Common myeloid progenitor, CD34-positive (primary cell): ENCODE results near the gene PTPRO.

Experiments used
- CTCF ChIA-PET: fragments of 350-600 bp; sonication (Branson Sonifier 250); formaldehyde crosslinking; loops from one replicate; lab custom pipeline; 2021; ENCODE audit warnings: antibody characterized with exemption; lab: Charles Lee
- POLR2A ChIA-PET: fragments of 350-600 bp; sonication (Branson Sonifier 250); formaldehyde crosslinking; loops from one replicate; lab custom pipeline; 2021; ENCODE audit warnings: antibody characterized with exemption; lab: Charles Lee
- DNase-seq, 3 donors: peaks; one replicate each; pipeline versions ENCODE4 v3.0.0 to v3.0.0-alpha.2; 2013
- H3K27ac ChIP-seq, 2 experiments: 1 replicate in 1 of 2; 2 replicates in 1 of 2; pipeline ENCODE4 v1.7.0; 2013; ENCODE audit warnings: inconsistent platforms in 2 of 2, low read length in 2 of 2, mild to moderate bottlenecking in 2 of 2, low read depth in 1 of 2, moderate library complexity in 1 of 2; ENCODE audit not compliant: severe bottlenecking in 2 of 2, insufficient read depth in 1 of 2, poor library complexity in 1 of 2
- H3K27me3 ChIP-seq, 5 experiments: replicated peaks in 2 of 5; 1 replicate in 3 of 5; 2 replicates in 2 of 5; pipeline versions ENCODE4 v1.6.1 to v1.7.0; 2013; ENCODE audit warnings: low read length in 4 of 5, mild to moderate bottlenecking in 2 of 5, moderate library complexity in 2 of 5, inconsistent platforms in 1 of 5; ENCODE audit not compliant: insufficient read depth in 5 of 5, control insufficient read depth in 4 of 5
- H3K36me3 ChIP-seq, 4 experiments: 1 replicate in 2 of 4; 2 replicates in 2 of 4; pipeline versions ENCODE4 v1.6.1 to v1.7.0; 2013; ENCODE audit warnings: low read length in 3 of 4, control low read depth in 1 of 4, mild to moderate bottlenecking in 1 of 4; ENCODE audit not compliant: control insufficient read depth in 4 of 4, insufficient read depth in 4 of 4
- H3K4me1 ChIP-seq, 4 experiments: 1 replicate in 3 of 4; 2 replicates in 1 of 4; pipeline versions ENCODE4 v1.6.1 to v1.7.1; 2013; ENCODE audit warnings: low read length in 3 of 4, mild to moderate bottlenecking in 3 of 4, control low read depth in 1 of 4, inconsistent platforms in 1 of 4, moderate library complexity in 1 of 4; ENCODE audit not compliant: control insufficient read depth in 4 of 4, insufficient read depth in 4 of 4; ENCODE audit errors: control extremely low read depth in 1 of 4
- H3K4me3 ChIP-seq, 7 experiments: 1 replicate in 4 of 7; 2 replicates in 3 of 7; pipeline versions ENCODE4 v1.5.1 to v1.7.0; 2013; ENCODE audit warnings: mild to moderate bottlenecking in 7 of 7, low read length in 6 of 7, moderate library complexity in 6 of 7, inconsistent platforms in 2 of 7, low read depth in 2 of 7, control low read depth in 1 of 7; ENCODE audit not compliant: insufficient read depth in 4 of 7, control insufficient read depth in 1 of 7; ENCODE audit errors: extremely low read depth in 1 of 7
- H3K9me3 ChIP-seq, 5 experiments: 1 replicate in 4 of 5; 2 replicates in 1 of 5; pipeline versions ENCODE4 v1.6.1 to v1.7.1; 2013; ENCODE audit warnings: low read length in 4 of 5, mild to moderate bottlenecking in 2 of 5, inconsistent platforms in 1 of 5, low read depth in 1 of 5, moderate library complexity in 1 of 5; ENCODE audit not compliant: control insufficient read depth in 4 of 5, insufficient read depth in 2 of 5; ENCODE audit errors: control extremely low read depth in 1 of 5
- WGBS: methylation state at CpG from one replicate; pipeline ENCODE4 v1.1.5; 2013; ENCODE audit not compliant: insufficient coverage; 5-methylcytosine and 5-hydroxymethylcytosine counted together

PTPRO gene

DNA sequence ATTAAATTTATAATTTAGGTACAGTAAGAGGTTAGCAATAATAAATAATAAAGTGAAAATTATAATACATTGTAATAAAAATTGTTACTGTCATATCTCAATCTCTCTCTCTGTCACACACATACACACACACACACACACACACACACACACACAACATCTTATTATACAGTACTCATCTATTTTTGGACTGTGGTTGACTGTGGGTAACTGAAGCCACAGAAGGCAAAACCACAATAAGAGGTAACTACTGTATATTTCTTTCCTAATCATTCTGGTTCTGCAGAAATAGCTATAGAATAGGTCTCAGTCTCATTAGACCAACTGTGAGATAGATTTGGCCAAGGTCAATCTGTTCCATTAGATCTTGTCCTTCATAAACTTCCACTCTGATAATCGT, 33.1 kb upstream of the PTPRO start:
- CTCF ChIA-PET = interaction anchor here (1.0 to 1.2 kb wide), 2 partner anchors 22 to 648 kb away, joined by 3 read pairs; no protein-coding TSS in a partner anchor
- DNase-seq = peak; percentile 42 to 86 (median 82)
- Histone ChIP-seq H3K27ac (no peak overlapping the region), H3K27me3 (peaks cover 8 to 60% (median 20%) of the 10 kb centered on the region in 5 experiments), H3K9me3 (no peaks in the 10 kb centered on the region), H3K4me1 (peaks cover 0 to 7% (median 2%) of the 10 kb centered on the region in 4 experiments), H3K4me3 (no peak overlapping the region), H3K36me3 (no peaks in the 10 kb centered on the region)
- POLR2A ChIA-PET = no interaction called here
- WGBS = no CpG with 5 or more reads among the region's 1 CpG

DNA sequence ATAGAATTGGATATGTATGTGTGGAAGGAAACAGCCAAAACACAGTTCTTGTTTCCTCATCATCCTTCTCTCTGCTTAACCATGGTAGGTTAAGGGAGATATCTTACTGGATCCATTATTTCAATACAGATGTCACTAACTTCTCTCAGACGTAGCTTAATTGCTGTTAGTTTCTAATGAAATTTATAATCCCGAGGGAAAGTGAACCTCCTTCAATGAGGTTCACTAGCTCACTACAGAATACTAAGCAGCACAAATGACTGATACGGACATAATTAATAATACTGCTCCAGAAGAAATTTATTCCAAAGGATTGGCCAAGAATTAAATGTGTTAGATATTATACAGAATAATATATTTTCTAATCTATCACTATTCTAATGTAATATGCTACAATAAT, 28.6 kb upstream of the PTPRO start:
- WGBS = 100% methylated on average over 2 of the region's 3 CpGs
- H3K9me3 ChIP-seq = peaks cover 0 to 3% (median 0%) of the 10 kb centered on the region in 5 experiments

DNA sequence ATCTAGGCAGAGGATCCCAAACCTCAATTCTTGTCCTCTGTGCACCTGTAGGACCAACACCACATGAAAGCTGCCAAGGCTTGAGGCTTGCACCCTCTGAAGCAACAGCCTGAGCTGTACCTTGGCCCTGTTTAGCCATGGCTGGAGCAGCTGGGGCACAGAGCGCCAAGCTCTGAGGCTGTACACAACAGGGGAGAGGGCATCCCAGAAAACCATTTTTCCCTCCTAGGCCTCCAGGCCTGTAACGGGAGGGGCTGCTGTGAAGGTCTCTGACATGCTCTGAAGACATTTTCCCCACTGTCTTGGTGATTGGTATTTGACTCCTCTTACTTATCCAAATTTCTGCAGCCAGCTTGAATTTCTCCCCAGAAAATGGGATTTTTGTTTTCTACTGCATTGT, 22.4 kb upstream of the PTPRO start:
- Histone ChIP-seq H3K9me3 (peaks cover 0 to 31% (median 7%) of the 10 kb centered on the region in 5 experiments), H3K4me1 (no peaks in the 10 kb centered on the region), H3K4me3 (no peak overlapping the region), H3K27me3 (peaks cover 0 to 34% (median 2%) of the 10 kb centered on the region in 5 experiments), H3K36me3 (no peaks in the 10 kb centered on the region), H3K27ac (no peak overlapping the region)
- CTCF ChIA-PET = no interaction called here
- POLR2A ChIA-PET = interaction anchor here (0.6 kb wide), 1 partner anchor 295 kb away, joined by 4 read pairs; no protein-coding TSS in a partner anchor
- 95% methylated on average over 2 of the region's 2 CpGs for WGBS
- no peak for DNase-seq

More for the DNA sequence above, 28.6 kb upstream of the PTPRO start:
- CTCF ChIA-PET = interaction anchor here (0.6 to 1.4 kb wide), 2 partner anchors 24 to 627 kb away, joined by 3 to 5 read pairs; no protein-coding TSS in a partner anchor
- peaks cover 2 to 58% (median 16%) of the 10 kb centered on the region in 5 experiments for H3K27me3 ChIP-seq
- peaks cover 0 to 7% (median 2%) of the 10 kb centered on the region in 4 experiments for H3K4me1 ChIP-seq
- POLR2A ChIA-PET = no interaction called here
- no peak overlapping the region for H3K4me3 ChIP-seq
- DNase-seq = no peak
- no peaks in the 10 kb centered on the region for H3K36me3 ChIP-seq
- no peak overlapping the region for H3K27ac ChIP-seq

DNA sequence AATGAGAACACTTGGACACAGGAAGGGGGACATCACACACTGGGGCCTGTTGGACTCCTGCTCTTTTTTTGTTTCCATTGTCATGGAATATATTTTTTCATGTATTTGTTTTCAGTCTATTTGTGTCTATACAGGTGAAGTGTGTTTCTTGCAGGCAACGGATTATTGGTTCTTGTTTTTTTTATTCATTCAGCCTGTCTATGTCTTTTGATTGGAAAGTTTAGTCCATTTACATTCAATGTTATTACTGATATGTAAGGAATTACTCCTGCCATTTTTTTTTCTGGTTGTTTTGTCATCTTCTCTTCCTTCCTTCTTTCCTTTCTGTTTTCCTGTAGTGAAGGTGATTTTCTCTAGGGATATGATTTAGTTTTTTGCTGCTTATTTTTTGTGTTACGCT, 18.0 kb upstream of the PTPRO start:
- Histone ChIP-seq H3K27ac (no peak overlapping the region), H3K4me3 (no peak overlapping the region), H3K36me3 (no peaks in the 10 kb centered on the region), H3K4me1 (no peaks in the 10 kb centered on the region), H3K27me3 (peaks cover 0 to 29% (median 11%) of the 10 kb centered on the region in 5 experiments), H3K9me3 (peaks cover 0 to 22% (median 7%) of the 10 kb centered on the region in 5 experiments)
- CTCF ChIA-PET = no interaction called here
- no peak for DNase-seq
- no CpG with 5 or more reads among the region's 2 CpGs for WGBS
- POLR2A ChIA-PET = no interaction called here

DNA sequence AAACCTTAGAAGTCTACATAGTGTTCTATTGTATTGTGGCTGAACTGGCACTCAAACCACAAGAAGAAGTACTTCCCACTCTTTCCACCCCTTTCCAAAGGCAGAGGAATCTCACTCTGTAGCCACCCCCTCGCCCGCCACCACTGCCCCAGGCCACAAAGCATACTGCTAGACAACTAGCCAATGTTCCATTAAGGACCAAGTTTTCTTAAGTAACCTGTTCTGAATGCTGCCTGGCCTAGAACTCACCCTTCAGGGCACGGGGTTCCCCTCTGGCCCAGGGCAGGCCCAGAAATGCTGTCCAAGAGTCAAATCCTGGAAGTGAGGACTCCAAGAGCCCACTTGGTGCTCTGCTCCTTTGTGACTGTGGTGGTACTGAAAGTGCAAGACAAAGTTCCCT, 15.7 kb upstream of the PTPRO start:
- Histone ChIP-seq H3K9me3 (peaks cover 0 to 10% (median 0%) of the 10 kb centered on the region in 5 experiments), H3K4me1 (no peaks in the 10 kb centered on the region), H3K27ac (no peak overlapping the region), H3K4me3 (no peak overlapping the region), H3K36me3 (no peaks in the 10 kb centered on the region), H3K27me3 (peaks cover 0 to 30% (median 13%) of the 10 kb centered on the region in 5 experiments)
- WGBS = 73% methylated on average over 2 of the region's 3 CpGs
- DNase-seq = no peak
- ChIA-PET CTCF (interaction anchor here (0.7 kb wide), 1 partner anchor 27 kb away, joined by 3 read pairs; no protein-coding TSS in a partner anchor), POLR2A (no interaction called here)

DNA sequence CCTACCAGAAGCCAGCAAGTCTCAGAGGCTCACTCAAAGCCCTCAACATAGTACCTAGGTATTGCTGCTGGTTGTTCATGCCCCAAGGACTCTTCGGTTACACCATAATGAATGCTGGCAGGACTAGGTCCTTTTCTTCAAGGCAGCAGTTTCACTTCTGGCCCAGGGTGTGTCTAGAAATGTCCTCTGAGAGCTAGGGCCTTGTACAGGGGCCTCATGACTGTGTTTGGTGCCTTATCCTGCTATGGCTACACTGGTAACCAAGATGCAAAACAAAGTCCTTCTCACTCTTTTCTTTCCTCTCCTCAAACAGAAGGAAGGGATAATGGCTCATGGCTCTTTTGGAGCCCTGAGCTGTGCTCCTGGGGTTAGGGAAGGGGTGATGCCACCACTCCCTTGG, 15.2 kb upstream of the PTPRO start:
- no peak for DNase-seq

DNA sequence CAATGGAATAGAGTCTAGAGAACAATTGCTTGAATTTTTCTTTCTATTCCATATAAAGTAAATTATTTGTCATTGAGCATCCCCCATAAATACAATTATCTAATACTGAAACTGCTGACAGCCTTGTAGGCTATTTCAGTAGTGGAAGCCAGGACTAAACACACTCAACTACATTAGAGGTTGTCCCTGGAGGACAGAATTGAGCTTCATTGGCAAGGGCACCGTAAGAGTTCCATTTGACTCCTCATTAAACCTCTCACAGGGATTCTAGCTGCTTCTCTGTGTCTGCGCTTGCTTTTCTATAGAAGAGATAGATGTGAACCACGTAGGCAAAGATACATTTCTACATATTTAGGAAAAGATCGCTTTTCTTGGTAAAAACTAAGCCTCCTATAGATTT, 3.5 kb upstream of the PTPRO start:
- H3K36me3 ChIP-seq = no peaks in the 10 kb centered on the region
- peaks cover 4 to 11% (median 9%) of the 10 kb centered on the region in 4 experiments for H3K4me1 ChIP-seq
- WGBS = 83% methylated on average over 2 of the region's 4 CpGs
- no peak for DNase-seq
- ChIA-PET CTCF (no interaction called here), POLR2A (no interaction called here)
- H3K9me3 ChIP-seq = no peaks in the 10 kb centered on the region
- no peak overlapping the region for H3K4me3 ChIP-seq
- no peak overlapping the region for H3K27ac ChIP-seq
- peaks cover 18 to 78% (median 39%) of the 10 kb centered on the region in 5 experiments for H3K27me3 ChIP-seq

More for the DNA sequence above, 15.2 kb upstream of the PTPRO start:
- Histone ChIP-seq H3K36me3 (no peaks in the 10 kb centered on the region), H3K4me1 (no peaks in the 10 kb centered on the region), H3K4me3 (no peak overlapping the region), H3K27ac (no peak overlapping the region), H3K27me3 (peaks cover 0 to 30% (median 13%) of the 10 kb centered on the region in 5 experiments), H3K9me3 (peaks cover 0 to 10% (median 0%) of the 10 kb centered on the region in 5 experiments)
- ChIA-PET POLR2A (no interaction called here), CTCF (no interaction called here)
- 100% methylated on average over 1 of the region's 1 CpG for WGBS
